Activated CD8-positive, alpha-beta T cell treated with anti-CD3 and anti-CD28 coated beads for 36 hours (primary cell): Measurements from ENCODE around the gene CEP192. TPM values are rescaled to one million over a fixed set of nuclear protein-coding genes. Genes with fewer than 3 reads are reported as not detected.
A peak's percentile ranks its signal among the peaks of the same experiment; 100 is the strongest.

Experiments used
- ATAC-seq: fragments of 200-7000 bp; cut with Tn5 transposase; one replicate; pipeline ENCODE4 v1.10.0; 2021; ENCODE audit warnings: mild to moderate bottlenecking, moderate library complexity
- CTCF ChIA-PET: fragments of 350-600 bp; sonication (Branson Sonifier 250); formaldehyde crosslinking; loops from one replicate; lab custom pipeline; 2021; ENCODE audit warnings: antibody characterized with exemption; lab: Charles Lee
- POLR2A ChIA-PET: fragments of 350-600 bp; sonication (Branson Sonifier 250); formaldehyde crosslinking; loops from one replicate; lab custom pipeline; 2021; ENCODE audit warnings: antibody characterized with exemption; lab: Charles Lee
- DNase-seq: peaks from one replicate; pipeline ENCODE4 v3.0.0-alpha.2; 2020
- H3K27ac Mint-ChIP-seq: one replicate; pipeline ENCODE4 v1.8.0; 2021; ENCODE audit warnings: mild to moderate bottlenecking, mixed read lengths
- H3K27me3 Mint-ChIP-seq: one replicate; pipeline ENCODE4 v1.8.0; 2021; ENCODE audit warnings: mixed read lengths
- H3K36me3 Mint-ChIP-seq: one replicate; pipeline ENCODE4 v1.8.0; 2021; ENCODE audit warnings: low read depth, mixed read lengths
- H3K4me1 Mint-ChIP-seq: one replicate; pipeline ENCODE4 v1.8.0; 2021; ENCODE audit warnings: low read depth, mixed read lengths
- H3K4me3 Mint-ChIP-seq: one replicate; pipeline ENCODE4 v1.8.0; 2021; ENCODE audit warnings: mild to moderate bottlenecking, moderate library complexity, mixed read lengths
- H3K9me3 Mint-ChIP-seq: one replicate; pipeline ENCODE4 v1.8.0; 2021; ENCODE audit warnings: mixed read lengths
- intact Hi-C: fragments of 100-400 bp; cut with micrococcal nuclease; formaldehyde crosslinking; loops from one replicate; pipeline ENCODE4 v1.10.0; 2022
- total RNA-seq, 2 experiments: library from RNA; stranded (reverse); gene quantifications; one replicate each; pipeline ENCODE4 v1.2.3, GENCODE V29; 2021
- TF ChIP-seq, protein P1 (sequence below): fragments of 200-600 bp; IDR thresholded peaks from one replicate; pipeline ENCODE4 v1.8.0; 2022; ENCODE audit warnings: antibody characterized with exemption, mild to moderate bottlenecking

Gene CEP192
- total RNA-seq, 2 experiments from 2014 or later, result 39.5 to 42.9 TPM

DNA sequence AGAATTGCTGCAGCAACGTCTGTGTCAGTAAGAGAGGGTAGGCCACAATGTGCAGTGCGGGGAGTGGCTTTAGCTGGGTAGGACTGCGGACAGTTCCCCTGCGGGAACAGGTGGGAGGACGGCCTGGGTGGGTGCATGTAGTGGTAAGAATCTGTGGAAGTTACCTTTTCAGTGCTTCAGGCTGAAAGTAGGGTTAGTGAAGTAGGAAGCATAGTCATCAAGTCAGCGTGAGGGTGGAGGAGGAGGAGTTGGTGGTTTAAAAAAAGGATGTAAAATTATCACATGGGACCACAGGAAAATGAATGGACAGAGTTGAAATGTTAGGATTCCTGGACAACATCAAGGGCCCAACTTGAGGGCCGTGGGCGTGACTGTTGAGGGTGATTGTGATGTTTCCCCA is 13.2 kb downstream of the CEP192 start:
- Mint-ChIP-seq H3K4me3 (no peak overlapping the region), H3K4me1 (peaks cover 12% of the 10 kb centered on the region), H3K27me3 (no peaks in the 10 kb centered on the region), H3K9me3 (no peaks in the 10 kb centered on the region), H3K27ac (no peak overlapping the region), H3K36me3 (peaks cover 26% of the 10 kb centered on the region)
- TF ChIP-seq, protein P1, sequence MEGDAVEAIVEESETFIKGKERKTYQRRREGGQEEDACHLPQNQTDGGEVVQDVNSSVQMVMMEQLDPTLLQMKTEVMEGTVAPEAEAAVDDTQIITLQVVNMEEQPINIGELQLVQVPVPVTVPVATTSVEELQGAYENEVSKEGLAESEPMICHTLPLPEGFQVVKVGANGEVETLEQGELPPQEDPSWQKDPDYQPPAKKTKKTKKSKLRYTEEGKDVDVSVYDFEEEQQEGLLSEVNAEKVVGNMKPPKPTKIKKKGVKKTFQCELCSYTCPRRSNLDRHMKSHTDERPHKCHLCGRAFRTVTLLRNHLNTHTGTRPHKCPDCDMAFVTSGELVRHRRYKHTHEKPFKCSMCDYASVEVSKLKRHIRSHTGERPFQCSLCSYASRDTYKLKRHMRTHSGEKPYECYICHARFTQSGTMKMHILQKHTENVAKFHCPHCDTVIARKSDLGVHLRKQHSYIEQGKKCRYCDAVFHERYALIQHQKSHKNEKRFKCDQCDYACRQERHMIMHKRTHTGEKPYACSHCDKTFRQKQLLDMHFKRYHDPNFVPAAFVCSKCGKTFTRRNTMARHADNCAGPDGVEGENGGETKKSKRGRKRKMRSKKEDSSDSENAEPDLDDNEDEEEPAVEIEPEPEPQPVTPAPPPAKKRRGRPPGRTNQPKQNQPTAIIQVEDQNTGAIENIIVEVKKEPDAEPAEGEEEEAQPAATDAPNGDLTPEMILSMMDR, result no peak
- CTCF ChIA-PET, result interaction anchor here (0.6 to 1.0 kb wide), 3 partner anchors 17 to 443 kb away, joined by 3 to 4 read pairs (median 3); no protein-coding TSS in a partner anchor
- DNase-seq (no peak), ATAC-seq (no peak)
- intact Hi-C loops, result loop anchor here (5.0 kb wide), 1 partner anchor 153 kb away; no protein-coding TSS in a partner anchor
- POLR2A ChIA-PET, result interaction anchor here (0.5 to 1.6 kb wide), 4 partner anchors 10 to 200 kb away, joined by 3 to 7 read pairs (median 3); partner anchors contain the start of gene CEP192

DNA sequence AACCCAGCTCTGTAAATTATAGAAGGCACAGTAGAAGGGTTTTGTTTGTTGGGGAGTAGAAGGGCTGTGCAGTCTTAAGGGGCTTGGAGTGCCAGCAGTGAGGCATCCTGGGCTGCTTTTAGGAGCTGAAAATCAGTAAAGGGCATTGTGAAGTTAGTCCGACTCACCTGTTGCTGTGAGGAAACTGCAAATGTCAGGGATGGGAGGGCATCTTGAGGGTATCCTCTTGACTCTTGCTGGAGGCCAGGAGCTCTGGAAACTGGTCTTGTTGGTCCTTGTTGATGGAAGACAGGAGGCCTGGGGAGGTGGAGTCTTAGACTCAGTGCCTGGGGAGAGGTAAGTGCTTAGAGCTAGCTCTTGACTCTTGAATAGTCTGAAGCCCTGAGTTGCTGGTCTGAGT is 14.1 kb downstream of the CEP192 start:
- POLR2A ChIA-PET, result interaction anchor here (0.6 to 1.6 kb wide), 3 partner anchors 9 to 45 kb away, joined by 3 to 7 read pairs (median 3); partner anchors contain the start of gene CEP192
- no peak for DNase-seq
- Mint-ChIP-seq H3K4me1 (peaks cover 5% of the 10 kb centered on the region), H3K27me3 (no peaks in the 10 kb centered on the region), H3K4me3 (no peak overlapping the region), H3K9me3 (no peaks in the 10 kb centered on the region), H3K36me3 (peaks cover 27% of the 10 kb centered on the region), H3K27ac (no peak overlapping the region)
- intact Hi-C loops, result no loop called here
- ATAC-seq, result no peak
- CTCF ChIA-PET, result interaction anchor here (0.8 to 1.0 kb wide), 3 partner anchors 16 to 154 kb away, joined by 3 to 4 read pairs (median 3); no protein-coding TSS in a partner anchor
- TF ChIP-seq, protein P1, result no peak

DNA sequence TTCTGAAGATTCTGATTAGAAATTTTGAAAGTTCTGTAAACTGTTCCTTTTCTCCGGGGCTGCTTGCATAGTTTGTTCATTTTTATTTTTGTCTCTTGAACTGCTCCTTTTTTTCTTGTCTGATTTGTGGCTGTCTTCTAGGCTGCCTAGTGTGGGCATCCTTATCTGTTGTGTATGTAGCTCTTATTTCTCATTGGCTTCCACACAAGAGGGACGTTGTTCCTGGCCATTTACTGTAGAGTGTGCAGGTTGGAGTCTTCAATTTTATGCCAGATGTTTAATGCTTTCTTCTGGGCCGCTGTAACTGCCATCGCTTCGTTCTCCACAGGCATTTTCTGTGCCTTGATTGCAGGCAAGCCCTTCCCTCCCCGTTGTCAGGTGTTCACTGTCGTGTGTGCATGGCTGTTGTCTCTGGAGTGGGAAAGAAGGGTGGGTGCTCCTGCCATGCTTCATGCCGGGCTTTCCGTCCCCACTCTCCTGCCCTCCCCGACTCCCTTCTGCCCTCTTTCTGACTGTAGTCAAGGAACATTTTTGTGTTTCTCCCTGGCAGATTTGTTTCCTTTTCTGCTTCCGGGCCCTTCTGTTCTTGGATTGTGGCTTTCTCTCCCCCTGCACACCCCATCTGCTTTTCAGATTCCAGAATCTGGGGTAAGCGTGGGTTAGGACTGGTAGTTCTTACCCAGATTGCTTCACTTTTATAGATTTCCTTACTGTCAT is 15.5 kb downstream of the CEP192 start:
- Mint-ChIP-seq H3K4me1 (peaks cover 5% of the 10 kb centered on the region), H3K27me3 (no peaks in the 10 kb centered on the region), H3K27ac (no peak overlapping the region), H3K4me3 (no peak overlapping the region), H3K36me3 (peaks cover 28% of the 10 kb centered on the region), H3K9me3 (no peaks in the 10 kb centered on the region)
- intact Hi-C loops, result no loop called here
- ATAC-seq, result no peak
- CTCF ChIA-PET, result interaction anchor here (0.7 kb wide), 1 partner anchor 82 kb away, joined by 3 read pairs; no protein-coding TSS in a partner anchor
- TF ChIP-seq, protein P1, result no peak
- POLR2A ChIA-PET, result interaction anchor here (1.1 to 1.2 kb wide), 2 partner anchors 12 to 231 kb away, joined by 3 read pairs; no protein-coding TSS in a partner anchor
- DNase-seq, result no peak

DNA sequence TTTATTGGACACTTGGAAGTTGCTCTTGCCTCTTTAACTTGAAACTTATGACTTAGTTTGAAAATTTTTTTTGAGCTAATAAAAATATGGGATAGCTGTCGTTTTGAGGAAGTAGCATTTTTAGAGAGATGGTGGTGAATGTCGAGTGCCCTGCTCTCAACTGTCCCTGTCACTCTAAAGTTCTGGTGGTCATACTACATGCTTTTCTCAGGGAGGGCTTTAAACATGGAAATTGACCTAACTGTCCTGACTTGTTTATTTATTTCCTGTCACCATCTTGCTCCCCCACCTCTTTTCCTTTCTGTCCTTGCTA is 16.0 kb downstream of the CEP192 start:
- Mint-ChIP-seq H3K36me3 (peaks cover 31% of the 10 kb centered on the region), H3K27ac (peak overlapping the region; percentile 22), H3K4me3 (no peak overlapping the region), H3K9me3 (no peaks in the 10 kb centered on the region), H3K27me3 (no peaks in the 10 kb centered on the region), H3K4me1 (peaks cover 5% of the 10 kb centered on the region)
- TF ChIP-seq, protein P1, result no peak
- ChIA-PET POLR2A (interaction anchor here (1.2 kb wide), 1 partner anchor 11 kb away, joined by 3 read pairs; no protein-coding TSS in a partner anchor), CTCF (no interaction called here)
- ATAC-seq (no peak), DNase-seq (no peak)
- intact Hi-C loops, result no loop called here

DNA sequence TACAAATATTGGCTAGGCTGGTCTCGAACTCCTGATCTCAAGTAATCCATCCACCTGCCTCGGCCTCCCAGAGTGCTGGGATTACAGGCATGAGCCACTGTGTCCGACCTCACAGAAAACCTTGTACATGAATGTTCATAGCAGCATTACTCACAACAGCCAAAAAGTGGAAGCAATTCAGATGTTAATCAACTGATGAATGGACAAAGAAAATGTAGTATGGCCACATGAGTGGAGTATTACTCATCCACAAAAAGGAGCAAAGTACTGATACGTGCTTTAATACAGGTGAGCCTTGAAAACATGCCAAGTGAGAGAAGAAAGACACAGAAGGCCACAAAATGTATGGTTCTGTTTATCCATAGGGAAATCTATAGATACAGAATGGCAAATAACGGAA is 20.6 kb downstream of the CEP192 start:
- no peak for ATAC-seq

More for the DNA sequence above, 20.6 kb downstream of the CEP192 start:
- Mint-ChIP-seq H3K27ac (no peak overlapping the region), H3K36me3 (peaks cover 61% of the 10 kb centered on the region), H3K4me3 (no peak overlapping the region), H3K9me3 (no peaks in the 10 kb centered on the region), H3K27me3 (no peaks in the 10 kb centered on the region), H3K4me1 (peaks cover 1% of the 10 kb centered on the region)
- TF ChIP-seq, protein P1, result no peak
- ChIA-PET POLR2A (interaction anchor here (1.2 kb wide), 1 partner anchor 50 kb away, joined by 3 read pairs; no protein-coding TSS in a partner anchor), CTCF (no interaction called here)
- DNase-seq, result no peak
- intact Hi-C loops, result no loop called here
